ENCODE results near the gene SLC1A1.

Gene SLC1A1

DNA sequence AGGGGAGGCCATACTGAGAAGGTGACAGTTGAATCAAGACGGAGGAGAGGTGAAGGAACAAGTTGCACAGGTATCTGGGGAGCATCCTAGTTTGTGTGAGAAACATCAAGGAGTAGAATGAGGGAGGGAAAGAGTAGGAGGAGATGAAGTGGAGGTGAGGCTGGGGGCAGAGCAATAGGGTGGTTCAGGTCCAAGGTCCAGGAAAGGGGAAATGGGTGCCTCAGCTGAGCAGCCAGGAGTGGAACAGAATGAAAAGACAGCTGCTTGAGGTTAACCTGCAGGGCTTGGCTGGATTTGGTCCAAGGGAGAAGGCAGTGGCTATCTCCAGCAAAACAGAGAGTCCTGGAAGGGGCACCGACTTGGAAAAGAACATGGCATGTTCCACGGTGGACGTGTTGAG, 5.3 kb downstream of the SLC1A1 start:
- TF ChIP-seq, protein P1, sequence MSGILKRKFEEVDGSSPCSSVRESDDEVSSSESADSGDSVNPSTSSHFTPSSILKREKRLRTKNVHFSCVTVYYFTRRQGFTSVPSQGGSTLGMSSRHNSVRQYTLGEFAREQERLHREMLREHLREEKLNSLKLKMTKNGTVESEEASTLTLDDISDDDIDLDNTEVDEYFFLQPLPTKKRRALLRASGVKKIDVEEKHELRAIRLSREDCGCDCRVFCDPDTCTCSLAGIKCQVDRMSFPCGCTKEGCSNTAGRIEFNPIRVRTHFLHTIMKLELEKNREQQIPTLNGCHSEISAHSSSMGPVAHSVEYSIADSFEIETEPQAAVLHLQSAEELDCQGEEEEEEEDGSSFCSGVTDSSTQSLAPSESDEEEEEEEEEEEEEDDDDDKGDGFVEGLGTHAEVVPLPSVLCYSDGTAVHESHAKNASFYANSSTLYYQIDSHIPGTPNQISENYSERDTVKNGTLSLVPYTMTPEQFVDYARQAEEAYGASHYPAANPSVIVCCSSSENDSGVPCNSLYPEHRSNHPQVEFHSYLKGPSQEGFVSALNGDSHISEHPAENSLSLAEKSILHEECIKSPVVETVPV (CRISPR knock-in tag; IDR thresholded peaks at IDR 0.05): no peak
- TF ChIP-seq BACH2 (CRISPR knock-in tag; IDR thresholded peaks at IDR 0.05; ENCODE audit: borderline replicate concordance) (no peak), ZFP30 (CRISPR knock-in tag; IDR thresholded peaks at IDR 0.05) (no peak), ZNF8 (CRISPR knock-in tag; IDR thresholded peaks at IDR 0.05) (no peak), ZC3H10 (CRISPR knock-in tag; IDR thresholded peaks at IDR 0.05) (no peak), GLIS3 (CRISPR knock-in tag; IDR thresholded peaks at IDR 0.05) (no peak), CSDC2 (CRISPR knock-in tag; IDR thresholded peaks at IDR 0.05) (no peak), ZNF565 (CRISPR knock-in tag; conservative IDR thresholded peaks at IDR 0.05; ENCODE audit: low read depth) (no peak), ZNF70 (CRISPR knock-in tag; IDR thresholded peaks at IDR 0.05) (no peak), ESRRG (CRISPR knock-in tag; IDR thresholded peaks at IDR 0.05) (no peak), SNAI2 (CRISPR knock-in tag; IDR thresholded peaks at IDR 0.05) (no peak), TCF4 (CRISPR knock-in tag; IDR thresholded peaks at IDR 0.05; ENCODE audit: borderline replicate concordance) (no peak), PPARA (CRISPR knock-in tag; IDR thresholded peaks at IDR 0.05; ENCODE audit: borderline replicate concordance) (no peak), RARB (CRISPR knock-in tag; IDR thresholded peaks at IDR 0.05) (no peak), ISL1 (CRISPR knock-in tag; IDR thresholded peaks at IDR 0.05) (no peak), TOX (CRISPR knock-in tag; IDR thresholded peaks at IDR 0.05; ENCODE audit: borderline replicate concordance) (no peak)
- TF ChIP-seq, protein P2, sequence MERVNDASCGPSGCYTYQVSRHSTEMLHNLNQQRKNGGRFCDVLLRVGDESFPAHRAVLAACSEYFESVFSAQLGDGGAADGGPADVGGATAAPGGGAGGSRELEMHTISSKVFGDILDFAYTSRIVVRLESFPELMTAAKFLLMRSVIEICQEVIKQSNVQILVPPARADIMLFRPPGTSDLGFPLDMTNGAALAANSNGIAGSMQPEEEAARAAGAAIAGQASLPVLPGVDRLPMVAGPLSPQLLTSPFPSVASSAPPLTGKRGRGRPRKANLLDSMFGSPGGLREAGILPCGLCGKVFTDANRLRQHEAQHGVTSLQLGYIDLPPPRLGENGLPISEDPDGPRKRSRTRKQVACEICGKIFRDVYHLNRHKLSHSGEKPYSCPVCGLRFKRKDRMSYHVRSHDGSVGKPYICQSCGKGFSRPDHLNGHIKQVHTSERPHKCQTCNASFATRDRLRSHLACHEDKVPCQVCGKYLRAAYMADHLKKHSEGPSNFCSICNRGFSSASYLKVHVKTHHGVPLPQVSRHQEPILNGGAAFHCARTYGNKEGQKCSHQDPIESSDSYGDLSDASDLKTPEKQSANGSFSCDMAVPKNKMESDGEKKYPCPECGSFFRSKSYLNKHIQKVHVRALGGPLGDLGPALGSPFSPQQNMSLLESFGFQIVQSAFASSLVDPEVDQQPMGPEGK (CRISPR knock-in tag; IDR thresholded peaks at IDR 0.05; ENCODE audit: borderline replicate concordance): no peak
- TF ChIP-seq, protein P3, sequence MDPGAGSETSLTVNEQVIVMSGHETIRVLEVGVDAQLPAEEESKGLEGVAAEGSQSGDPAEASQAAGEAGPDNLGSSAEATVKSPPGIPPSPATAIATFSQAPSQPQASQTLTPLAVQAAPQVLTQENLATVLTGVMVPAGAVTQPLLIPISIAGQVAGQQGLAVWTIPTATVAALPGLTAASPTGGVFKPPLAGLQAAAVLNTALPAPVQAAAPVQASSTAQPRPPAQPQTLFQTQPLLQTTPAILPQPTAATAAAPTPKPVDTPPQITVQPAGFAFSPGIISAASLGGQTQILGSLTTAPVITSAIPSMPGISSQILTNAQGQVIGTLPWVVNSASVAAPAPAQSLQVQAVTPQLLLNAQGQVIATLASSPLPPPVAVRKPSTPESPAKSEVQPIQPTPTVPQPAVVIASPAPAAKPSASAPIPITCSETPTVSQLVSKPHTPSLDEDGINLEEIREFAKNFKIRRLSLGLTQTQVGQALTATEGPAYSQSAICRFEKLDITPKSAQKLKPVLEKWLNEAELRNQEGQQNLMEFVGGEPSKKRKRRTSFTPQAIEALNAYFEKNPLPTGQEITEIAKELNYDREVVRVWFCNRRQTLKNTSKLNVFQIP (CRISPR knock-in tag; IDR thresholded peaks at IDR 0.05; ENCODE audit: borderline replicate concordance, low read depth): no peak
- TF ChIP-seq, protein P4, sequence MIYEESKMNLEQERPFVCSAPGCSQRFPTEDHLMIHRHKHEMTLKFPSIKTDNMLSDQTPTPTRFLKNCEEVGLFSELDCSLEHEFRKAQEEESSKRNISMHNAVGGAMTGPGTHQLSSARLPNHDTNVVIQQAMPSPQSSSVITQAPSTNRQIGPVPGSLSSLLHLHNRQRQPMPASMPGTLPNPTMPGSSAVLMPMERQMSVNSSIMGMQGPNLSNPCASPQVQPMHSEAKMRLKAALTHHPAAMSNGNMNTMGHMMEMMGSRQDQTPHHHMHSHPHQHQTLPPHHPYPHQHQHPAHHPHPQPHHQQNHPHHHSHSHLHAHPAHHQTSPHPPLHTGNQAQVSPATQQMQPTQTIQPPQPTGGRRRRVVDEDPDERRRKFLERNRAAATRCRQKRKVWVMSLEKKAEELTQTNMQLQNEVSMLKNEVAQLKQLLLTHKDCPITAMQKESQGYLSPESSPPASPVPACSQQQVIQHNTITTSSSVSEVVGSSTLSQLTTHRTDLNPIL (CRISPR knock-in tag; IDR thresholded peaks at IDR 0.05; ENCODE audit: low read depth): no peak
- TF ChIP-seq, protein P5, sequence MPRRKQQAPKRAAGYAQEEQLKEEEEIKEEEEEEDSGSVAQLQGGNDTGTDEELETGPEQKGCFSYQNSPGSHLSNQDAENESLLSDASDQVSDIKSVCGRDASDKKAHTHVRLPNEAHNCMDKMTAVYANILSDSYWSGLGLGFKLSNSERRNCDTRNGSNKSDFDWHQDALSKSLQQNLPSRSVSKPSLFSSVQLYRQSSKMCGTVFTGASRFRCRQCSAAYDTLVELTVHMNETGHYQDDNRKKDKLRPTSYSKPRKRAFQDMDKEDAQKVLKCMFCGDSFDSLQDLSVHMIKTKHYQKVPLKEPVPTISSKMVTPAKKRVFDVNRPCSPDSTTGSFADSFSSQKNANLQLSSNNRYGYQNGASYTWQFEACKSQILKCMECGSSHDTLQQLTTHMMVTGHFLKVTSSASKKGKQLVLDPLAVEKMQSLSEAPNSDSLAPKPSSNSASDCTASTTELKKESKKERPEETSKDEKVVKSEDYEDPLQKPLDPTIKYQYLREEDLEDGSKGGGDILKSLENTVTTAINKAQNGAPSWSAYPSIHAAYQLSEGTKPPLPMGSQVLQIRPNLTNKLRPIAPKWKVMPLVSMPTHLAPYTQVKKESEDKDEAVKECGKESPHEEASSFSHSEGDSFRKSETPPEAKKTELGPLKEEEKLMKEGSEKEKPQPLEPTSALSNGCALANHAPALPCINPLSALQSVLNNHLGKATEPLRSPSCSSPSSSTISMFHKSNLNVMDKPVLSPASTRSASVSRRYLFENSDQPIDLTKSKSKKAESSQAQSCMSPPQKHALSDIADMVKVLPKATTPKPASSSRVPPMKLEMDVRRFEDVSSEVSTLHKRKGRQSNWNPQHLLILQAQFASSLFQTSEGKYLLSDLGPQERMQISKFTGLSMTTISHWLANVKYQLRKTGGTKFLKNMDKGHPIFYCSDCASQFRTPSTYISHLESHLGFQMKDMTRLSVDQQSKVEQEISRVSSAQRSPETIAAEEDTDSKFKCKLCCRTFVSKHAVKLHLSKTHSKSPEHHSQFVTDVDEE (CRISPR knock-in tag; IDR thresholded peaks at IDR 0.05): no peak
- ATAC-seq: no peak

DNA sequence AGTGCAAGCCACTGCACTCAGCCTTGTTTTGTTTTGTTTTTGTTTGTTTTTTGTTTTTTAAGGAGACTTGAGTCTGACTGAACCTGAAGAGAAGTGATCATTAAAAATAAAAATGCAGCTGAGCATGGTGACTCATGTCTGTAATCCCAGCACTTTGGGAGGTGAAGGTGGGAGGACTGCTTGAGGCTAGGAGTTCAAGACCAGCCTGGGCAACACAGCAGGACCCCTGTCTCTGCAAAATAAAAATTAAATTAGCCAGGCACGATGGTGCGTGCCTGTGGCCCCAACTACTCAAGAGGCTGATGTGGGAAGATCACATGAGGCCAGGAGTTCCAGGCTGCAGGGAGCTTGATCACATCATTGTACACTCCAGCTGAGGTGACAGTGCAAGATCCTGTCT, 6.2 kb downstream of the SLC1A1 start:
- ATAC-seq: no peak
- TF ChIP-seq PPARA (CRISPR knock-in tag; IDR thresholded peaks at IDR 0.05; ENCODE audit: borderline replicate concordance) (no peak), CSDC2 (CRISPR knock-in tag; IDR thresholded peaks at IDR 0.05) (no peak), ZFP30 (CRISPR knock-in tag; IDR thresholded peaks at IDR 0.05) (no peak), ZNF8 (CRISPR knock-in tag; IDR thresholded peaks at IDR 0.05) (no peak), GLIS3 (CRISPR knock-in tag; IDR thresholded peaks at IDR 0.05) (no peak), SNAI2 (CRISPR knock-in tag; IDR thresholded peaks at IDR 0.05) (no peak), OSR1 (CRISPR knock-in tag; IDR thresholded peaks at IDR 0.05) (no peak)
- TF ChIP-seq, protein P1 (CRISPR knock-in tag; IDR thresholded peaks at IDR 0.05): no peak
- TF ChIP-seq, protein P3 (CRISPR knock-in tag; IDR thresholded peaks at IDR 0.05; ENCODE audit: borderline replicate concordance, low read depth): no peak

All from SK-N-SH treated with all-trans-retinoic acid at 6 μM for 48 hours (cell line).